GM21515 (cell line): Measurements from ENCODE around the gene SMIM35.

Experiments used
- ATAC-seq: cut with Tn5 transposase; IDR thresholded peaks from one replicate; pipeline ENCODE4 v1.9.1; 2021; ENCODE audit not compliant: unreplicated experiment

SMIM35 gene

GRCh38 chr11:118086913-118087768, at the start of gene SMIM35:
TSS of gene SMIM35 (minus strand) at chr11:118086963. CDS start at chr11:118086757, 206 bp downstream.
- ATAC-seq: no peak

GRCh38 chr11:118136341-118136740, 49.6 kb upstream of the SMIM35 start:
- ATAC-seq: no peak

GRCh38 chr11:118135796-118136165, 49.0 kb upstream of the SMIM35 start:
- no peak for ATAC-seq

GRCh38 chr11:118135051-118135795, 48.5 kb upstream of the SMIM35 start:
- ATAC-seq: no peak

GRCh38 chr11:118133816-118134215, 47.1 kb upstream of the SMIM35 start:
- no peak for ATAC-seq

GRCh38 chr11:118132385-118133151, 45.8 kb upstream of the SMIM35 start:
- no peak for ATAC-seq

GRCh38 chr11:118129471-118130172, 42.9 kb upstream of the SMIM35 start:
- no peak for ATAC-seq

- ATAC-seq: no peak
Observed at GRCh38 chr11:118128721-118129470, 42.1 kb upstream of the SMIM35 start.

- ATAC-seq: no peak
Observed at GRCh38 chr11:118128310-118128709, 41.5 kb upstream of the SMIM35 start.

- no peak for ATAC-seq
Observed at GRCh38 chr11:118126082-118126838, 39.5 kb upstream of the SMIM35 start.

GRCh38 chr11:118124929-118125535, 38.3 kb upstream of the SMIM35 start:
- ATAC-seq: no peak

GRCh38 chr11:118120793-118121192, 34.0 kb upstream of the SMIM35 start:
- ATAC-seq: no peak

GRCh38 chr11:118117790-118118601, 31.2 kb upstream of the SMIM35 start:
- no peak for ATAC-seq

- no peak for ATAC-seq
Observed at GRCh38 chr11:118115048-118115447, 28.3 kb upstream of the SMIM35 start.

- no peak for ATAC-seq
Observed at GRCh38 chr11:118114266-118114665, 27.5 kb upstream of the SMIM35 start.

- ATAC-seq: no peak
Observed at GRCh38 chr11:118112711-118113430, 26.1 kb upstream of the SMIM35 start.

GRCh38 chr11:118111744-118112035, 24.9 kb upstream of the SMIM35 start:
- ATAC-seq: no peak
